Peyer's patch (tissue), 4 donors: Measurements from ENCODE around the gene SZT2. TPM values are rescaled to one million over a fixed set of nuclear protein-coding genes. Genes with fewer than 3 reads are reported as not detected.
A peak's percentile ranks its signal among the peaks of the same experiment; 100 is the strongest.

Experiments used
- DNase-seq, 3 donors: peaks; one replicate each; pipeline ENCODE4 v3.0.0-alpha.2; 2017 to 2019
- H3K27ac ChIP-seq, 4 donors: fragments of 200-600 bp; sonication (generic); one replicate each; pipeline ENCODE4 v1.5.1; 2016 to 2019
- H3K27me3 ChIP-seq, 2 donors: fragments of 200-600 bp; sonication (generic); one replicate each; pipeline ENCODE4 v1.5.1; 2019
- H3K36me3 ChIP-seq, 3 donors: fragments of 200-600 bp; sonication (generic); one replicate each; pipeline ENCODE4 v1.5.1; 2016 to 2019
- H3K4me1 ChIP-seq, 4 donors: fragments of 200-600 bp; sonication (generic); one replicate each; pipeline ENCODE4 v1.5.1; 2016 to 2019
- H3K4me3 ChIP-seq, 4 donors: fragments of 200-600 bp; sonication (generic); 1 replicate in 3 of 4; 2 replicates in 1 of 4; pipeline ENCODE4 v1.5.1; 2016 to 2019; ENCODE audit warnings: mild to moderate bottlenecking in 1 of 4
- H3K9me3 ChIP-seq, 4 donors: fragments of 200-600 bp; sonication (generic); one replicate each; pipeline ENCODE4 v1.5.1; 2016 to 2019; ENCODE audit warnings: mild to moderate bottlenecking in 1 of 4
- POLR2A ChIP-seq, 2 donors: fragments of 450-650 bp; IDR thresholded peaks; one replicate each; pipeline ENCODE4 v1.5.1; 2017; ENCODE audit warnings: antibody characterized with exemption in 2 of 2, mild to moderate bottlenecking in 2 of 2, moderate library complexity in 2 of 2
- total RNA-seq, 4 donors: library from RNA; depleted of rRNA; stranded (reverse); fragments of >200 nt; gene quantifications; one replicate each; pipeline ENCODE4 v1.1.0, GENCODE V29; 2016
- TF ChIP-seq, protein P1 (sequence below), 6 experiments: fragments of 450-650 bp in 4 of 6; fragments of 200-600 bp in 2 of 6; sonication (generic) in 1 of 6; IDR thresholded peaks; one replicate each; pipeline ENCODE4 v1.5.1; 2017 to 2019; ENCODE audit warnings: antibody characterized with exemption in 6 of 6, mild to moderate bottlenecking in 3 of 6, moderate library complexity in 1 of 6

SZT2 gene
- total RNA-seq, 4 donors from 2014 or later = 76.9 to 129 (median 104) TPM

DNA sequence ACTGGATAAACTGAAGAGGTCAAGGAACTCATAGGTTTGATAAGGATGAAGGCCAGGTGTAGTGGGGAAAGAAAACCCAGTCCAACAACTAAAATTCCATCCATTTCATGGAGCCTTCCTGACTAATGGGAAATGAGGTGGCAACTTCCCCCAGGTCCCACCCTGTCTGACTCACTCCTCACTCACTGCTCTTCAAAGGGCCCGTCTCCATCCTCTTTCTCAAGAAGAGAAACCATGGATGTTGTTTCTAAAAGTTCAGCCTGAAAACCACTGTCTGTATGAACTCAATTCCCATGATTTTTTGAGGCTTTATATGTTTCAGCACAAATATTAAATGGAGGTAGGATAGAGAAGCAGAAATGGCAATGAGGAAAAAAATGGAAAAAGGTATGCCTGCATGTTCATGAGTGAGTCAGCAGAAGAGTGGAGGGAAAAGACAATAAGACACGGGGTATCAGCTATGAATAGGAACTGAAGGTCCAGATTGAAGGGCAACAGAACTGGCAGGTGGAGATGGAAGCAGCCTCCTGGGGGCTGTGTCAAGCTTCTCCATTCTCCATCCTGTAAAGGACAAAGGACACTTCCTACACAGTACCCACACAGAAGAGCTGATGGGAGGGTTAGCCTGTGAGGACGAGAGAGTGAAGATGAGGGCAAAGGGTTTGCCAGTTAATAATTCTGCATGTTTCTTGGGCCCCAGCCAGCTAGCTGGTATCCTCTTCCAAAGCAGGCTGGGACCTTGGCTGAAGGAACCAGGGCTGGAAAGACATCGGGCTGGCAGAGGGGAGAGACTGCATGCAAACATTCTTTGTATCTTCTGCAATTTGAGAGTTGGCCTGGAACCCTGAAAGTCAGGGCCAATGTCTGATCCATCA lies 16.4 kb upstream of the SZT2 start:
- Histone ChIP-seq H3K36me3 (no peaks in the 10 kb centered on the region), H3K4me1 (peaks cover 4 to 22% (median 6%) of the 10 kb centered on the region in 4 donors), H3K27me3 (no peaks in the 10 kb centered on the region), H3K9me3 (no peaks in the 10 kb centered on the region), H3K27ac (peak overlapping the region in 1 of 4 donors; percentile 28), H3K4me3 (no peak overlapping the region)
- DNase-seq = no peak
- TF ChIP-seq POLR2A (IDR thresholded peaks at IDR 0.05) = no peak
- TF ChIP-seq, protein P1, sequence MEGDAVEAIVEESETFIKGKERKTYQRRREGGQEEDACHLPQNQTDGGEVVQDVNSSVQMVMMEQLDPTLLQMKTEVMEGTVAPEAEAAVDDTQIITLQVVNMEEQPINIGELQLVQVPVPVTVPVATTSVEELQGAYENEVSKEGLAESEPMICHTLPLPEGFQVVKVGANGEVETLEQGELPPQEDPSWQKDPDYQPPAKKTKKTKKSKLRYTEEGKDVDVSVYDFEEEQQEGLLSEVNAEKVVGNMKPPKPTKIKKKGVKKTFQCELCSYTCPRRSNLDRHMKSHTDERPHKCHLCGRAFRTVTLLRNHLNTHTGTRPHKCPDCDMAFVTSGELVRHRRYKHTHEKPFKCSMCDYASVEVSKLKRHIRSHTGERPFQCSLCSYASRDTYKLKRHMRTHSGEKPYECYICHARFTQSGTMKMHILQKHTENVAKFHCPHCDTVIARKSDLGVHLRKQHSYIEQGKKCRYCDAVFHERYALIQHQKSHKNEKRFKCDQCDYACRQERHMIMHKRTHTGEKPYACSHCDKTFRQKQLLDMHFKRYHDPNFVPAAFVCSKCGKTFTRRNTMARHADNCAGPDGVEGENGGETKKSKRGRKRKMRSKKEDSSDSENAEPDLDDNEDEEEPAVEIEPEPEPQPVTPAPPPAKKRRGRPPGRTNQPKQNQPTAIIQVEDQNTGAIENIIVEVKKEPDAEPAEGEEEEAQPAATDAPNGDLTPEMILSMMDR (IDR thresholded peaks at IDR 0.05) = no peak

- no peak for DNase-seq
- Histone ChIP-seq H3K4me1 (peaks cover 0 to 17% (median 2%) of the 10 kb centered on the region in 4 donors), H3K9me3 (no peaks in the 10 kb centered on the region), H3K27ac (no peak overlapping the region), H3K36me3 (no peaks in the 10 kb centered on the region), H3K27me3 (no peaks in the 10 kb centered on the region), H3K4me3 (no peak overlapping the region)
- no peak for TF ChIP-seq POLR2A (IDR thresholded peaks at IDR 0.05)
- TF ChIP-seq, protein P1 (IDR thresholded peaks at IDR 0.05) = no peak
Observed at GRCh38 chr1:43376723-43377235, 12.9 kb upstream of the SZT2 start.

GRCh38 chr1:43377831-43378230 lies 11.9 kb upstream of the SZT2 start:
- no peaks in the 10 kb centered on the region for H3K36me3 ChIP-seq
- H3K4me3 ChIP-seq = no peak overlapping the region
- H3K9me3 ChIP-seq = no peaks in the 10 kb centered on the region
- no peak for DNase-seq
- H3K27me3 ChIP-seq = no peaks in the 10 kb centered on the region
- peak overlapping the region in 1 of 4 donors; percentile 20 for H3K27ac ChIP-seq
- H3K4me1 ChIP-seq = peaks cover 0 to 23% (median 2%) of the 10 kb centered on the region in 4 donors
- TF ChIP-seq POLR2A (IDR thresholded peaks at IDR 0.05) = no peak
- TF ChIP-seq, protein P1 (IDR thresholded peaks at IDR 0.05) = no peak

DNA sequence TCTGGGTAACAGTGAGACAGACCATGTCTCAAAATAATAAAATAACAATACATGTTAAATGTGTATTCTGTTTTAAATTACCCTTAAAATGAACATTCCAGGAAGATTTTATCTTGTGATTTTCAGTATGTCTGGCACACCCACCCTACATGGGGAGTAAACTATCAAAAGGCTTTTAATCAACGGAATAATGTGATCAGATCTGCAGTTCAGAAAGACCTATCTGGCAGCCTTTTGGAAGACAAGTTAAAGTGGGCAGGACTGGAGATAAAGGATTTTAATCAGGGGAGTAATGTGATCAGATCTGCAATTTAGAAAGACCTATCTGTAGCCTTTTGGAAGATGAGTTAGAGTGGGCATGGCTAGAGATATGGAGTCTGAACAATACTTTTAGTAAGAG lies 10.2 kb upstream of the SZT2 start:
- Histone ChIP-seq H3K36me3 (peaks cover 0 to 13% (median 0%) of the 10 kb centered on the region in 3 donors), H3K4me1 (peaks cover 0 to 8% (median 0%) of the 10 kb centered on the region in 4 donors), H3K27ac (no peak overlapping the region), H3K4me3 (no peak overlapping the region), H3K27me3 (no peaks in the 10 kb centered on the region), H3K9me3 (no peaks in the 10 kb centered on the region)
- TF ChIP-seq POLR2A (IDR thresholded peaks at IDR 0.05) = no peak
- TF ChIP-seq, protein P1 (IDR thresholded peaks at IDR 0.05) = no peak
- DNase-seq = no peak

GRCh38 chr1:43381612-43382011 lies 8.1 kb upstream of the SZT2 start:
- peaks cover 0 to 8% (median 0%) of the 10 kb centered on the region in 4 donors for H3K4me1 ChIP-seq
- no peak for DNase-seq
- H3K4me3 ChIP-seq = no peak overlapping the region
- TF ChIP-seq, protein P1 (IDR thresholded peaks at IDR 0.05) = no peak
- TF ChIP-seq POLR2A (IDR thresholded peaks at IDR 0.05) = no peak
- no peaks in the 10 kb centered on the region for H3K27me3 ChIP-seq
- no peak overlapping the region for H3K27ac ChIP-seq
- no peaks in the 10 kb centered on the region for H3K9me3 ChIP-seq
- H3K36me3 ChIP-seq = peaks cover 0 to 35% (median 0%) of the 10 kb centered on the region in 3 donors
